Smooth muscle cell (in vitro differentiated cells): ENCODE results near the gene NAV2. TPM values are rescaled to one million over a fixed set of nuclear protein-coding genes. Genes with fewer than 3 reads are reported as not detected.

ENCODE experiments used
- DNase-seq: peaks from one replicate; lab custom pipeline; 2025; ENCODE audit not compliant: unreplicated experiment; lab: John Stamatoyannopoulos, UW
- H2AFZ ChIP-seq: fragments of 200-600 bp; sonication (generic); 2 replicates; pipeline ENCODE4 v1.6.0; 2016; ENCODE audit warnings: antibody characterized with exemption, low read depth, mild to moderate bottlenecking
- H3F3A ChIP-seq: fragments of 200-600 bp; sonication (generic); 2 replicates; pipeline ENCODE4 v1.6.0; 2017; ENCODE audit warnings: antibody characterized with exemption, low read depth
- H3K27ac ChIP-seq: fragments of 200-600 bp; sonication (generic); 2 replicates; pipeline ENCODE4 v1.5.1; 2016; ENCODE audit warnings: low read depth, mild to moderate bottlenecking
- H3K27me3 ChIP-seq: fragments of 200-600 bp; sonication (generic); 2 replicates; pipeline ENCODE4 v1.6.1; 2016; ENCODE audit warnings: low read depth, mild to moderate bottlenecking
- H3K36me3 ChIP-seq: fragments of 200-600 bp; sonication (generic); 2 replicates; pipeline ENCODE4 v1.5.1; 2016; ENCODE audit warnings: low read depth
- H3K4me1 ChIP-seq: fragments of 200-600 bp; sonication (generic); 2 replicates; pipeline ENCODE4 v1.5.1; 2016; ENCODE audit warnings: low read depth
- H3K4me2 ChIP-seq: fragments of 200-600 bp; sonication (generic); 2 replicates; pipeline ENCODE4 v1.6.0; 2016; ENCODE audit warnings: mild to moderate bottlenecking
- H3K4me3 ChIP-seq: fragments of 200-600 bp; sonication (generic); 2 replicates; pipeline ENCODE4 v1.5.1; 2016; ENCODE audit warnings: mild to moderate bottlenecking
- H3K79me2 ChIP-seq: fragments of 200-600 bp; sonication (generic); 2 replicates; pipeline ENCODE4 v1.6.0; 2016; ENCODE audit warnings: low read depth, mild to moderate bottlenecking
- H3K9ac ChIP-seq: fragments of 200-600 bp; sonication (generic); 2 replicates; pipeline ENCODE4 v1.6.0; 2016; ENCODE audit warnings: low read depth
- H3K9me3 ChIP-seq: fragments of 200-600 bp; sonication (generic); replicated peaks from 2 replicates; pipeline ENCODE4 v1.5.1; 2016; ENCODE audit warnings: low read depth
- H4K20me1 ChIP-seq: fragments of 200-600 bp; sonication (generic); 2 replicates; pipeline ENCODE4 v1.6.0; 2016; ENCODE audit warnings: low read depth
- WGBS: methylation state at CpG from one replicate; pipeline ENCODE4 v1.1.7; 2016; ENCODE audit warnings: low lambda C conversion rate; 5-methylcytosine and 5-hydroxymethylcytosine counted together
- polyA plus RNA-seq: library from polyadenylated mRNA; unstranded; fragments of >200 nt; fragmentation: Nextera tagmentation; extraction: Ambion mirVana; gene quantifications from 2 replicates; pipeline ENCODE4 v1.2.1, GENCODE V29; 2016
- total RNA-seq: library from RNA; depleted of rRNA; stranded (reverse); fragments of >200 nt; gene quantifications from 2 replicates; pipeline ENCODE4 v1.2.3, GENCODE V29; 2014
- TF ChIP-seq, protein P1 (sequence below): fragments of 200-600 bp; sonication (generic); IDR thresholded peaks from 2 replicates; pipeline ENCODE4 v1.5.1; 2017; ENCODE audit warnings: borderline replicate concordance, mild to moderate bottlenecking, antibody characterized with exemption; ENCODE audit not compliant: insufficient read depth, poor library complexity, severe bottlenecking

NAV2 gene
- total and polyA plus RNA-seq, 2 experiments from 2014 or later: 14.1 to 67.5 TPM

DNA sequence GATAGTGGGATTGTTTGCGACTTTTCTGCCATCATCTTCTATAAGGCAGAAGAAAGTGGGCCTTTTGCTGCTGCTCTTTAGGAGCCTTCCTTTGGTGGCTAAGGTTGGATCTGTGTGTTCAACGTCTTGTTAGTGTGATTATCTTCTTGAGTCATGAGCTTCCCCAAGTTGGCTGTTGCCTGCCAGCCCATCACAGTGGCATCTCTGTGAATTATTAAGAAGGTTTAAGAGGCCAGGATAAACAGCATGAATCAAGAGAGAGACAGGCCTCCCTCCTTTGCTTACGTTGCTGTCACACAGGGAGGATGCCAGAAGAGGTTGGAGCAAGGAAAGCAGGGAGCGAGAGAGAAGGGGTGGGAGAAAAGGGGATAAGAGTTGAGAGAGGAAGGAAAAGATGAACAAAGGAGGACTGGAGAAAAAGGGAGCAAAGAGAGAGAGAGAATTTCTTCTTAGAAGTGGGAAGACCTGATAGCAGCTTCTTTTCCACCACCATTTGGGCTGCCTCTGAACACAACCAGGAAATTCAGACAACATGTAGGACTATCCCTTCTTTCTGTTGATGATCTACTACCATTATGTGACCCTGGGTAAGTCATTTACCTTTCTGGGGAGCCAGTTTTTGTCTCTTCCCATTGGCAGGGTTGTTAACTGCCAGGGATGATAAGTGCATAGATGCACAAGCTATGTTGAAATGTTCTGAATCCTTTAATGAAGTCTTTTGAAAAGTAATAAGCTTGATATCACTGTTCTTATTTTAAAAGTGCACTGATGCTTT, 126.5 kb downstream of the NAV2 start:
- no peak overlapping the region for H3K27ac ChIP-seq

DNA sequence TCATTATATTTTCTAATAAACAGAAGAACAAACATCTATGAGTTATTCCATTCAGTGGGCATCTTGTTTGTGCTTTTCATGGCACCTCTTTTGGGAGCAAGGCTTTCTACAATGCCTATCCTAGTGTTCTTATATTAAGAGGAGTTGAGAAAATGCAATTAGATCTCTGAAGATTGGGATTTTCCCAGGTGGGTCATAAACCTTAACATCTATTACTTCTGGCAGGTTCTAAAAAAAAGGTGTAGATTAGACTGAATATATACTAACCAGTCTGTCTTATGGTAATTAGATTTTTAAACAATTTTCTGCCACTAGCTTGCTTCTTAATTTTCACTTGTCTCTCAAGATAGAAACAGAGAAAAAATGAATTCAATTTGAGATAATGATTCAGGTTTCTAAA, 128.3 kb downstream of the NAV2 start:
- TF ChIP-seq, protein P1, sequence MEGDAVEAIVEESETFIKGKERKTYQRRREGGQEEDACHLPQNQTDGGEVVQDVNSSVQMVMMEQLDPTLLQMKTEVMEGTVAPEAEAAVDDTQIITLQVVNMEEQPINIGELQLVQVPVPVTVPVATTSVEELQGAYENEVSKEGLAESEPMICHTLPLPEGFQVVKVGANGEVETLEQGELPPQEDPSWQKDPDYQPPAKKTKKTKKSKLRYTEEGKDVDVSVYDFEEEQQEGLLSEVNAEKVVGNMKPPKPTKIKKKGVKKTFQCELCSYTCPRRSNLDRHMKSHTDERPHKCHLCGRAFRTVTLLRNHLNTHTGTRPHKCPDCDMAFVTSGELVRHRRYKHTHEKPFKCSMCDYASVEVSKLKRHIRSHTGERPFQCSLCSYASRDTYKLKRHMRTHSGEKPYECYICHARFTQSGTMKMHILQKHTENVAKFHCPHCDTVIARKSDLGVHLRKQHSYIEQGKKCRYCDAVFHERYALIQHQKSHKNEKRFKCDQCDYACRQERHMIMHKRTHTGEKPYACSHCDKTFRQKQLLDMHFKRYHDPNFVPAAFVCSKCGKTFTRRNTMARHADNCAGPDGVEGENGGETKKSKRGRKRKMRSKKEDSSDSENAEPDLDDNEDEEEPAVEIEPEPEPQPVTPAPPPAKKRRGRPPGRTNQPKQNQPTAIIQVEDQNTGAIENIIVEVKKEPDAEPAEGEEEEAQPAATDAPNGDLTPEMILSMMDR: no peak
- Histone ChIP-seq H3K4me3 (no peak overlapping the region), H3K79me2 (no peaks in the 10 kb centered on the region)

More for the DNA sequence above, 126.5 kb downstream of the NAV2 start:
- Histone ChIP-seq H3F3A (no peaks in the 10 kb centered on the region), H3K4me1 (no peaks in the 10 kb centered on the region), H3K9me3 (no peaks in the 10 kb centered on the region), H3K79me2 (no peaks in the 10 kb centered on the region), H3K9ac (no peak overlapping the region), H3K4me2 (no peak overlapping the region), H3K36me3 (no peaks in the 10 kb centered on the region), H2AFZ (no peak overlapping the region), H4K20me1 (no peaks in the 10 kb centered on the region), H3K4me3 (no peak overlapping the region), H3K27me3 (no peaks in the 10 kb centered on the region)
- TF ChIP-seq, protein P1: no peak
- WGBS: 67% methylated on average over 4 of the region's 4 CpGs
- DNase-seq: no peak

DNA sequence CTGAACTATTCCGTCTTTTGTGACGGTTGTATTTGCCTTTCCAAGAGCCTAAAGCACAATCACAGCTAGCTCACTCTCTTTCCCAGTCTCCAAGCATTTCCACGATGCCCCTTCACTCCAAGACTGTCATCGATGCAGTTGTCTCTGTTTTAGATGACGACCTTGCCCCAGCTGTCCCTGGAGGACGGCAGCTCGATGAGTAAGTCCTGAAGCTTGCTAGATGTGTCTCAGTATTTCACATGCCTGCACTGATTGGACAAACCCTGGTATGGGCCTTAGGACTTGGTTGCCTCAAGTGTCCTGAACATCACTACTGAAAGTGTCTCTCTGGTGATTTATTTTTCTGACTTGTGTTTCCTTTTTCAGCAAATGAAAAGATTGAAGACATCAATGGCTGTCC, 129.9 kb downstream of the NAV2 start:
- no peaks in the 10 kb centered on the region for H3K79me2 ChIP-seq
- H3K9me3 ChIP-seq: no peaks in the 10 kb centered on the region
- no peaks in the 10 kb centered on the region for H3K36me3 ChIP-seq
- no peaks in the 10 kb centered on the region for H3F3A ChIP-seq
- H3K4me1 ChIP-seq: no peaks in the 10 kb centered on the region
- WGBS: 82% methylated on average over 7 of the region's 7 CpGs
- no peak overlapping the region for H2AFZ ChIP-seq
- no peak overlapping the region for H3K4me3 ChIP-seq
- H4K20me1 ChIP-seq: no peaks in the 10 kb centered on the region
- no peak overlapping the region for H3K27ac ChIP-seq
- no peak overlapping the region for H3K4me2 ChIP-seq
- DNase-seq: no peak
- no peaks in the 10 kb centered on the region for H3K27me3 ChIP-seq
- H3K9ac ChIP-seq: no peak overlapping the region
- TF ChIP-seq, protein P1: no peak

More for the DNA sequence above, 128.3 kb downstream of the NAV2 start:
- Histone ChIP-seq H3K27ac (no peak overlapping the region), H2AFZ (no peak overlapping the region), H3K9ac (no peak overlapping the region), H3K4me1 (no peaks in the 10 kb centered on the region), H3K36me3 (no peaks in the 10 kb centered on the region), H3K27me3 (no peaks in the 10 kb centered on the region), H3F3A (no peaks in the 10 kb centered on the region), H4K20me1 (no peaks in the 10 kb centered on the region), H3K9me3 (no peaks in the 10 kb centered on the region), H3K4me2 (no peak overlapping the region)
- no peak for DNase-seq

DNA sequence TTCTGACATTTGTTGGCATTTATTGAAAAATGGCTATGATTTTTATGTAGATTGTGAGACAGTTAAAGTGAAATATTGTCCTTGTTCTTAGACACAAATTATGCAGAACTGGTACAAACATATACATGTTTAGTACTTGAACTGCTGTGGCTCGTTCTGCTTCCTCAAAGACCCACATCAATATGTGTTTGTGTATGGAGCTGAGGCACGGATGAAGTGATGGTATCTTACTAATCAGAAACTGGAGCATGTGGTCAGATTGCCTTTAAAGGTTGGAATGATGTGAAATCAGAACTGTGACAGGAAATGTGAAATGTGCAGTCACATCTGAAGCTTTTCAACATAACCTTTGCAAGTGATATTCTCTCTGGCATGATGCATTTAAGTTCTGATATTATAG, 130.4 kb downstream of the NAV2 start:
- TF ChIP-seq, protein P1: no peak
- Histone ChIP-seq H3K4me2 (no peak overlapping the region), H3K9me3 (no peaks in the 10 kb centered on the region), H3K9ac (no peak overlapping the region), H3F3A (no peaks in the 10 kb centered on the region), H3K4me1 (peaks cover 4% of the 10 kb centered on the region), H3K27ac (no peak overlapping the region), H3K79me2 (no peaks in the 10 kb centered on the region), H3K36me3 (no peaks in the 10 kb centered on the region), H4K20me1 (no peaks in the 10 kb centered on the region), H3K27me3 (no peaks in the 10 kb centered on the region), H3K4me3 (no peak overlapping the region), H2AFZ (no peak overlapping the region)
- no peak for DNase-seq
- WGBS: 93% methylated on average over 2 of the region's 2 CpGs
